GM12892 (cell line): ENCODE data around the gene JHY.

Source experiments
- DNase-seq: peaks from one replicate; pipeline ENCODE4 v3.0.0; 2011; ENCODE audit not compliant: insufficient read length
- FAIRE-seq: peaks from 2 replicates; lab custom pipeline; 2011; peaks lifted over from hg19 to GRCh38; lab: Jason Lieb, UNC
- POLR2A ChIP-seq: IDR thresholded peaks from 2 replicates; pipeline ENCODE4 v1.6.1; 2011; ENCODE audit warnings: low read depth, low read length, control low read depth
- POLR2AphosphoS5 ChIP-seq: IDR thresholded peaks from 2 replicates; pipeline ENCODE4 v1.6.1; 2011; ENCODE audit warnings: low read depth, low read length, control low read depth
- TAF1 ChIP-seq: IDR thresholded peaks from 2 replicates; pipeline ENCODE4 v1.6.1; 2011; ENCODE audit warnings: low read depth, mild to moderate bottlenecking, control low read depth, low read length, borderline replicate concordance

The JHY gene

GRCh38 chr11:122984186-122985011 is 101.8 kb downstream of the JHY start:
- no peak for FAIRE-seq
- no peak for TF ChIP-seq POLR2A
- TF ChIP-seq TAF1 = no peak
- TF ChIP-seq POLR2AphosphoS5 = no peak
- DNase-seq = peak; percentile 15

- DNase-seq (no peak), FAIRE-seq (no peak)
- TF ChIP-seq POLR2A (no peak), TAF1 (no peak), POLR2AphosphoS5 (no peak)
Measured at GRCh38 chr11:122995526-122995925, 113.0 kb downstream of the JHY start.

GRCh38 chr11:122998727-122999366 is 116.3 kb downstream of the JHY start:
- DNase-seq = no peak
- TF ChIP-seq POLR2AphosphoS5 (no peak), POLR2A (no peak), TAF1 (no peak)
- FAIRE-seq = no peak

- TF ChIP-seq POLR2A = no peak
- TF ChIP-seq POLR2AphosphoS5 = no peak
- TF ChIP-seq TAF1 = no peak
- FAIRE-seq (no peak), DNase-seq (no peak)
Measured at GRCh38 chr11:123000721-123001120, 118.2 kb downstream of the JHY start.

- TF ChIP-seq TAF1 (no peak), POLR2A (no peak), POLR2AphosphoS5 (no peak)
- FAIRE-seq (no peak), DNase-seq (no peak)
Measured at GRCh38 chr11:123006860-123007542, 124.4 kb downstream of the JHY start.
